Thoracic aorta (tissue), 2 donors: Measurements from ENCODE around the gene ARL3. TPM values are rescaled to one million over a fixed set of nuclear protein-coding genes. Genes with fewer than 3 reads are reported as not detected.

Experiments used
- ATAC-seq: fragments of 150-250 bp; one replicate; pipeline ENCODE4 v1.8.0; 2017; ENCODE audit warnings: low read depth; ENCODE audit not compliant: insufficient number of reproducible peaks, low FRiP score
- DNase-seq: peaks from one replicate; pipeline ENCODE4 v3.0.0-alpha.2; 2020; ENCODE audit warnings: low spot score
- H3K27ac ChIP-seq, 2 donors: fragments of 200-600 bp; sonication (generic); 1 replicate in 1 of 2; 2 replicates in 1 of 2; pipeline ENCODE4 v1.5.1; 2016; ENCODE audit warnings: mild to moderate bottlenecking in 2 of 2, moderate library complexity in 2 of 2
- H3K27me3 ChIP-seq: fragments of 200-600 bp; sonication (generic); replicated peaks from 2 replicates; pipeline ENCODE4 v1.6.0; 2016; ENCODE audit warnings: mild to moderate bottlenecking; ENCODE audit not compliant: insufficient read depth
- H3K36me3 ChIP-seq: fragments of 200-600 bp; sonication (generic); one replicate; pipeline ENCODE4 v1.5.1; 2016
- H3K4me1 ChIP-seq, 2 donors: fragments of 200-600 bp; sonication (generic); 1 replicate in 1 of 2; 2 replicates in 1 of 2; pipeline versions ENCODE4 v1.5.1 to v1.6.0; 2016; ENCODE audit warnings: low read depth in 2 of 2, mild to moderate bottlenecking in 1 of 2; ENCODE audit not compliant: control insufficient read depth in 1 of 2
- H3K4me3 ChIP-seq: fragments of 200-600 bp; sonication (generic); 2 replicates; pipeline ENCODE4 v1.5.1; 2016; ENCODE audit warnings: mild to moderate bottlenecking
- H3K9me3 ChIP-seq: fragments of 200-600 bp; sonication (generic); 2 replicates; pipeline ENCODE4 v1.5.1; 2016
- total RNA-seq, 2 donors: library from RNA; depleted of rRNA; stranded (reverse); fragments of >200 nt; gene quantifications; one replicate each; pipeline versions ENCODE4 v1.1.0 to v1.2.3, GENCODE V29; 2016
- TF ChIP-seq, protein P1 (sequence below): fragments of 200-600 bp; sonication (generic); IDR thresholded peaks from one replicate; pipeline ENCODE4 v1.5.1; 2019; ENCODE audit warnings: antibody characterized with exemption

ARL3 gene
- total RNA-seq, 2 donors from 2014 or later, result 5.1 to 8.8 TPM

DNA sequence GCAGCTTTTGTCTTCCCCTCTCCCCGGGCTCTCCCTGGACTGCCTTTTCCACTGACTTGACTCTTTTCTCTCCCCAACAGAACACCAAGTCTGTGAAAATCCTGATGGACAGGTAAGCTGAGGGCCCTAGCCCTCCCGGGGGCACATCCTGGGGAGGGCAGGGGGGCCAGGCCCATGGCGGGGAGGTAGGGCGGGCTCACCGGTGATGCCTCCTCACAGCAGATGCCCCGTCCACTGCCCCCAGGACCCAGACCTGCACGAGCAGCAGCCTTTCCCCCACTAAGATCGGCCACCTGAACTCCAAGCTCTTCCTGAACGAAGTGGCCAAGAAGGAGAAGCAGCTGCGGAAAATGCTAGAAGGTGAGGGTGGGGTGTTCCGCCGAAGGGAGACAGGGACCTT is 58.2 kb downstream of the ARL3 start:
- Histone ChIP-seq H3K36me3 (peaks cover 60% of the 10 kb centered on the region), H3K4me3 (no peak overlapping the region), H3K27ac (no peak overlapping the region), H3K9me3 (no peaks in the 10 kb centered on the region), H3K4me1 (peaks cover 7 to 40% of the 10 kb centered on the region in 2 donors), H3K27me3 (no peaks in the 10 kb centered on the region)
- TF ChIP-seq, protein P1, sequence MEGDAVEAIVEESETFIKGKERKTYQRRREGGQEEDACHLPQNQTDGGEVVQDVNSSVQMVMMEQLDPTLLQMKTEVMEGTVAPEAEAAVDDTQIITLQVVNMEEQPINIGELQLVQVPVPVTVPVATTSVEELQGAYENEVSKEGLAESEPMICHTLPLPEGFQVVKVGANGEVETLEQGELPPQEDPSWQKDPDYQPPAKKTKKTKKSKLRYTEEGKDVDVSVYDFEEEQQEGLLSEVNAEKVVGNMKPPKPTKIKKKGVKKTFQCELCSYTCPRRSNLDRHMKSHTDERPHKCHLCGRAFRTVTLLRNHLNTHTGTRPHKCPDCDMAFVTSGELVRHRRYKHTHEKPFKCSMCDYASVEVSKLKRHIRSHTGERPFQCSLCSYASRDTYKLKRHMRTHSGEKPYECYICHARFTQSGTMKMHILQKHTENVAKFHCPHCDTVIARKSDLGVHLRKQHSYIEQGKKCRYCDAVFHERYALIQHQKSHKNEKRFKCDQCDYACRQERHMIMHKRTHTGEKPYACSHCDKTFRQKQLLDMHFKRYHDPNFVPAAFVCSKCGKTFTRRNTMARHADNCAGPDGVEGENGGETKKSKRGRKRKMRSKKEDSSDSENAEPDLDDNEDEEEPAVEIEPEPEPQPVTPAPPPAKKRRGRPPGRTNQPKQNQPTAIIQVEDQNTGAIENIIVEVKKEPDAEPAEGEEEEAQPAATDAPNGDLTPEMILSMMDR, result no peak
- DNase-seq, result no peak
- ATAC-seq, result no peak

DNA sequence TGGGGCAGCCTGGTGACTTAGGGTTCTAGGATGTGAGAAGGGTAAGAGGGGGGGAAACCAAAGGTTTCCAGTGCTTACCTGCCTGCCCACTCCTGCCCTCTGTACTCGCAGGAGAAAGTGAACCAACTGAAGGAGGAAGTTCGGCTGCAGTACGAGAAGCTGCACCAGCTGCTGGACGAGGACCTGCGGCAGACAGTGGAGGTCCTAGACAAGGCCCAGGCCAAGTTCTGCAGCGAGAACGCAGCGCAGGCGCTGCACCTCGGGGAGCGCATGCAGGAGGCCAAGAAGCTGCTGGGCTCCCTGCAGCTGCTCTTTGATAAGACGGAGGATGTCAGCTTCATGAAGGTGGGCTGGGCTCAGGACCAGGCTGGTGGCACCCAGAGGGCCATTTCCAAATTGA is 59.2 kb downstream of the ARL3 start:
- no peaks in the 10 kb centered on the region for H3K9me3 ChIP-seq
- no peak overlapping the region for H3K4me3 ChIP-seq
- H3K27me3 ChIP-seq, result no peaks in the 10 kb centered on the region
- H3K27ac ChIP-seq, result no peak overlapping the region
- TF ChIP-seq, protein P1, result no peak
- H3K36me3 ChIP-seq, result peaks cover 60% of the 10 kb centered on the region
- no peak for ATAC-seq
- DNase-seq, result no peak
- H3K4me1 ChIP-seq, result peaks cover 12 to 40% of the 10 kb centered on the region in 2 donors

DNA sequence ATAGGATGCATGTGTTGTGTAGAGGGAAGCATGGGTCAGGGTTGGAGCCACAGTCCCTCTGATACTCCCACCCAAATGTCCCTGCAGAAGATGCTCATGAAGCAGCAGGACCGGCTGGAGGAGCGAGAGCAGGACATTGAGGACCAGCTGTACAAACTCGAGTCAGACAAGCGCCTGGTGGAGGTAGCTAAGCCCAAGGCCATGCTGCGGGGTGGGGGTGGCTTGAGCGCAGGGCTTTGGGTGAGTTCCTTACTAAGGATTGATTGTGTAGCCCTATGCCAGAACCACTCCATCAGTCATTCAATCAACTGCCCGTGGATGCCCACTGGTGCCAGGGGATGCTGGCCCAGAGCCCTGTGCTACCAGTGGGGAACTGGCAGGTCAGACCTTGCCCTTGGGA is 59.6 kb downstream of the ARL3 start:
- Histone ChIP-seq H3K36me3 (peaks cover 60% of the 10 kb centered on the region), H3K9me3 (no peaks in the 10 kb centered on the region), H3K4me3 (no peak overlapping the region), H3K27ac (no peak overlapping the region), H3K4me1 (peaks cover 16 to 44% of the 10 kb centered on the region in 2 donors), H3K27me3 (no peaks in the 10 kb centered on the region)
- TF ChIP-seq, protein P1, result no peak
- DNase-seq (no peak), ATAC-seq (no peak)

DNA sequence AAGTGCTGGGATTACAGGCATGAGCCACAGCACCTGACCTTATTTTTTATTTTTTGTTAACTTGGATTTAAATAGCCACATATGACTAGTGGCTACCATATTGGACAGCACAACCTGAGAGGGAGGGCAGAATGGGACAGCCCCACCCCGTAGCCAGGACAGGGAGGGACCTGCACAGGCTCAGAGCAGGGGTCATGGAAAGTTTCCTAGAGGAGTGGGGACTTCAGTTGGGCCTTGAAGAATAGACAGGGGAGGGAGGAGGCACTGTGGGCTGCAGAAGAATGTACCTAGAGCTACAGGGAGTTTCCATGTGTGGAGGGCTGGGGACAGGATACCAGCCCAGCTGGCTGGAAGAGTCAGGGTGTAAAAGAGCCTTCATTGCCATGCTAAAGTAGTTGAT is 61.1 kb downstream of the ARL3 start:
- no peak for DNase-seq
- peaks cover 31 to 55% of the 10 kb centered on the region in 2 donors for H3K4me1 ChIP-seq
- no peak overlapping the region for H3K27ac ChIP-seq
- TF ChIP-seq, protein P1, result no peak
- H3K9me3 ChIP-seq, result no peaks in the 10 kb centered on the region
- ATAC-seq, result no peak
- no peak overlapping the region for H3K4me3 ChIP-seq
- no peaks in the 10 kb centered on the region for H3K27me3 ChIP-seq
- H3K36me3 ChIP-seq, result peaks cover 53% of the 10 kb centered on the region

DNA sequence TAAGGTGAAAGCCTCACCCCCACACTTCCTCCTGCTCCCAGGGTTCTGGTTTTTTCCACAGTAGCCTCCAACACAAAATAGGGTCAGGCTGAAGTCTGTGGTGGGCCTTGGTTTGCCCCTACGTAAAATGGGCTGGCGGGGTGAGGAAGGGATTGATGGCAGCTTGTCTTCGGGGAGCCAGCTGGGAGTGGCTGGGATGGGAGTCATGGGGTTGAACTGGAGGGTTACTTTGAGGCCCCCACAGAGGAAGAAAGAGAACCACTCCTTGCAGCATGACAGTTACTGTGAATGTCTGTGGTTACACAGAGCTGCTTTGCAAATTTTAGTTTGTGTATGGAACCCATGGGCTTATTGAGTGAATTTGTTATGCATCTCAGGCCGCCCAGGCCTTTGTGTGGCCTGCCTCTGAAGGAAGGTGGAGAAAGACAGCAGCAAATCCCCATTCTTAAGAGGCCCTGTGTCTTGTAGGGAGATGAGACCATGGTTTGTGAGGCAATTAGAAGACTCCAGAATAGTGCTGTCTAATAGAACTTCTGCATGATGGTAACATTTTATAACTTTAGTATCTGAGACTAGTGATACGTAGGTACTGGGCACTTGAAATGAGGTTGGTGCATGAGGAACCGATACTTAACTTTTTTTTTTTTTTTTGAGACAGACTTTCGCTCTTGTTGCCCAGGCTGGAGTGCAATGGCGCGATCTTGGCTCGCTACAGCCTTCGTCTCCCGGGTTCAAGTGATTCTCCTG is 61.9 kb downstream of the ARL3 start:
- DNase-seq (no peak), ATAC-seq (no peak)
- Histone ChIP-seq H3K9me3 (no peaks in the 10 kb centered on the region), H3K36me3 (peaks cover 48% of the 10 kb centered on the region), H3K4me3 (no peak overlapping the region), H3K27me3 (no peaks in the 10 kb centered on the region), H3K4me1 (peaks cover 38 to 62% of the 10 kb centered on the region in 2 donors), H3K27ac (peak overlapping the region in 1 of 2 donors; percentile 26)
- TF ChIP-seq, protein P1, result no peak
